Hematopoietic multipotent progenitor cell treated with erythropoietin and hydrocortisone succinate and interleukin-3 and kit ligand, for 17 days (in vitro differentiated cells): ENCODE data around the gene DPYSL5.
A peak's percentile ranks its signal among the peaks of the same experiment; 100 is the strongest.
"Not testable (repeated sequence)": the region's sequence is repeated elsewhere in the genome, so short reads cannot be mapped to it uniquely, and the experiment has no call there.

Source experiments
- DNase-seq: peaks from one replicate; pipeline ENCODE4 v3.0.0-alpha.2; 2015; ENCODE audit warnings: low spot score

DPYSL5 gene, protein sequence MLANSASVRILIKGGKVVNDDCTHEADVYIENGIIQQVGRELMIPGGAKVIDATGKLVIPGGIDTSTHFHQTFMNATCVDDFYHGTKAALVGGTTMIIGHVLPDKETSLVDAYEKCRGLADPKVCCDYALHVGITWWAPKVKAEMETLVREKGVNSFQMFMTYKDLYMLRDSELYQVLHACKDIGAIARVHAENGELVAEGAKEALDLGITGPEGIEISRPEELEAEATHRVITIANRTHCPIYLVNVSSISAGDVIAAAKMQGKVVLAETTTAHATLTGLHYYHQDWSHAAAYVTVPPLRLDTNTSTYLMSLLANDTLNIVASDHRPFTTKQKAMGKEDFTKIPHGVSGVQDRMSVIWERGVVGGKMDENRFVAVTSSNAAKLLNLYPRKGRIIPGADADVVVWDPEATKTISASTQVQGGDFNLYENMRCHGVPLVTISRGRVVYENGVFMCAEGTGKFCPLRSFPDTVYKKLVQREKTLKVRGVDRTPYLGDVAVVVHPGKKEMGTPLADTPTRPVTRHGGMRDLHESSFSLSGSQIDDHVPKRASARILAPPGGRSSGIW

GRCh38 chr2:26847655-26848335 is at the start of gene DPYSL5:
DPYSL5 (plus strand) TSS chr2:26848132; CDS start chr2:26898500, 50,368 bp downstream.
- no peak for DNase-seq

DNA sequence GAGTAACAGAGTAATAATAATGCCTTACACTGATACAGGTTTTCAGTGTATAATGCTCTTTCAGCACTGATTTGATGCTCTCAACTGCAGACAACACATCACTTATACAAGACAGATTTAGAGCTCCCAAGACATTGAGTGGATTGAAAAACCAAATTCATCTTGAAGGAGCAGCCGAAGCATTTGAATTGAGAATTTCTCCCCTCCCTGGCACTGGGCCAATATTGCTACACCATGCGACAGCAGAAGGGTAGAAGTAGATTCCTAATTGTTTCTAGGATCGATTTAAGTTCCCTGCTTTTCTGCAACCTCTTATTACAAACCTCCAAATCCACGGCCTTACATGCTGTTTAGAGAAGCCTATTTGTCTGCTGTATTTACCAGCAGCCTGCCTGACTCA is 46.6 kb upstream of the DPYSL5 start:
- DNase-seq, result peak; percentile 21

DNA sequence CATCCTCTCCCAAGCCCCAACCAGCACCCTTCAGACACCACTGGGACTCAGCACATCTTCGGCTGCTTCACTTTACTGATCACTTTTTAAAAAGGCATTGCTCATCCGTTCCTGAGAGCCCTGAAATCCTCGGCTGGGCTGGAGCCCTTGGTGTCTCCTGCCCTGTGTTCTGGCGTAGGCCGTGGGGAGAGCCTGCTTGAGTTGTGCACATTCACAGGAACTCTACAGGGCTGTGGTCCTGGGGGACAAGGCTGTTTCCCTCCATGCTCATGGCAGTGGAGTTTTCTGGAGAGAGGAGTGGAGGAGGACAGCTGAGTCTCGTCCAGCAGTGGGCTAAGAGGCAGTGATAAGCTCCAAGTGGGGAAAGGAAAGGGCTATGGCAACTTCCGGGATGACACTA is 46.1 kb upstream of the DPYSL5 start:
- no peak for DNase-seq

DNA sequence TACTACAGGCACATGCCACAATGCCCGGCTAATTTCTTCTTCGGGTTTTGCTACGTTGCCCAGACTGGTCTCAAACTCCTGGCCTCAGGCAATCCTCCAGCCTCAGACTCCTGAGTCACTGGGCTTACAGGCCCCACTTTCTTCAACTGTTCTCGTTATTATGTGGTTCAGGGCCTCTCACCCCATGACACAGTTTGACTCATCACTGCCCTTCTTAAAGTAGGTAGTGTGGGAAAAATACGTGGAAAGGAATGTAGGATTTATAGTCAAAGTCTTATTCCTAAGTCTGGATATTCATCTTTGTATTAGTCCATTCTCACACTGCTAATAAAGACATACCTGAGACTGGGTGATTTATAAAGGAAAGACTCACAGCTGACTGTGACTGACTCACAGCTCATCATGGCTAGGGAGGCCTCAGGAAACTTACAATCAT is 42.7 kb upstream of the DPYSL5 start:
- DNase-seq, result no peak

DNA sequence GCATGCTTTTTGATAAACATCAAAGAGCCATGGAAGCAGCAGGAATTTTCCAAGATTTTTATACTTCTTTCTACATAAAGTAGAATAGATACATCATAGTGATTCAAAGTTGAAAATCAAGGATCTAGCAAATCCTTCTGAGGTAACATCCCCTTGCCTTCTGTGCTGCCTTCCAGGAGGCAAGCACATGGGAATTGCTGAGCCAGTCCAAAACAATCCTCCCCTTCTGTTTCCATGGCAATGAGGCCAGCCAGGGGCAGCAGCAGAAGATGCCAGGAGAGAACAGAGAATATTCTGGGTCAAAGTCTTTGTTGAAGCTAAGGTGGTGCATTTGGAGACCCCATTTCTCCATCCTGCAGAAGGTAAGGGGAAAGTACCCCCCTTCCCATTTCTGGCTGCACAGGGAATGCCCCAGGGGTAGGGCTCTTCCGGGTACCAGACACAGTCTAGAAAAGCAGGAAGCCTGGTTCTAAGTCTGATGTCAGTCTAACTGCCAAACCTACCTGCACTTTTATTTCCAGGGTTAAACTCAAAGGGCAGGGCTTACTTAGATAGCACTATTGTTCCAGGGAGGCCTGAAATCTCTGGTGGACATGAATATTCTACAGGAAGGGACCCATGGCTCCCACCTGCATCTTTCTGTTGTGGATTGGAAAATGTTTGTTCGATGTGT is 40.0 kb upstream of the DPYSL5 start:
- no peak for DNase-seq

DNA sequence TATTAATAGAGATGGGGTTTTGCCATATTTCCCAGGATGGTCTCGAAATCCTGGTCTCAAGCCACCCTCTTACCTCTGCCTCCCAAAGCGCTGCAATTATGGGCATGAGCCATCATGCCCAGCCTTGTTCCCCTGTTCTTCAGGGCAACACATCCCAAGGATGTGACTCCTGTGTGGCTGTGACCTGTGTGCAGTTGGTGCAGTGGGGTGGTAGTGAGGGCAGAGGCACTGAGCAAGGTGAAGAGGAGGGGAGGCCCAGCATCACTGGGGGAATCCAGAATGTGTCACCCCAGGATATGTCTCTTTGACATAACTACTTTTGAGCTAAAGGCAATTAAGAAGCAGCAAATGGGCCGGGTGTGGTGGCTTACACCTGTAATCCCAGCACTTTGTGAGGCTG is 38.7 kb upstream of the DPYSL5 start:
- DNase-seq, result no peak

GRCh38 chr2:26809876-26810577 is 37.9 kb upstream of the DPYSL5 start:
- DNase-seq, result no peak

GRCh38 chr2:26811261-26811660 is 36.7 kb upstream of the DPYSL5 start:
- no peak for DNase-seq

- DNase-seq, result no peak
Measured at GRCh38 chr2:26811791-26812694, 35.9 kb upstream of the DPYSL5 start.

DNA sequence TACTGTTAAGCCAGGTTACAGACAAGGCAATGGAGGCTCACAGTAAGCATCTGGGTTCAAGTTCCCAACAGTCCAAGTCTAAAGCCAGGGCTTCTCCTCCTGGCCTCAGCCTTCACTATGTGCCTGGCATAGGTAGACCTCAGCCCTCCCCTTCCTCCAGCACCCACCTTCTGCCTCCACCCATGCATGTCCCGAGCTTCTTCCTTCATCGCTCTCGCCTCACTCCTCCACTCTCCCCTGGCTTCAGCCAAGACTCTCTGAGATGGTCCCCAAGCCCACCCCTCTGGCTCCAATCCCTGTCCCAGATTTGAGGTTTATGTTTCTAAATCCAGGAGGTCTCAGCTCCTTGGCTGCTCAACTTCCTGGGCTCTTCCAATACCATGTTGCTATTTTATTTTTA is 35.2 kb upstream of the DPYSL5 start:
- no peak for DNase-seq

DNA sequence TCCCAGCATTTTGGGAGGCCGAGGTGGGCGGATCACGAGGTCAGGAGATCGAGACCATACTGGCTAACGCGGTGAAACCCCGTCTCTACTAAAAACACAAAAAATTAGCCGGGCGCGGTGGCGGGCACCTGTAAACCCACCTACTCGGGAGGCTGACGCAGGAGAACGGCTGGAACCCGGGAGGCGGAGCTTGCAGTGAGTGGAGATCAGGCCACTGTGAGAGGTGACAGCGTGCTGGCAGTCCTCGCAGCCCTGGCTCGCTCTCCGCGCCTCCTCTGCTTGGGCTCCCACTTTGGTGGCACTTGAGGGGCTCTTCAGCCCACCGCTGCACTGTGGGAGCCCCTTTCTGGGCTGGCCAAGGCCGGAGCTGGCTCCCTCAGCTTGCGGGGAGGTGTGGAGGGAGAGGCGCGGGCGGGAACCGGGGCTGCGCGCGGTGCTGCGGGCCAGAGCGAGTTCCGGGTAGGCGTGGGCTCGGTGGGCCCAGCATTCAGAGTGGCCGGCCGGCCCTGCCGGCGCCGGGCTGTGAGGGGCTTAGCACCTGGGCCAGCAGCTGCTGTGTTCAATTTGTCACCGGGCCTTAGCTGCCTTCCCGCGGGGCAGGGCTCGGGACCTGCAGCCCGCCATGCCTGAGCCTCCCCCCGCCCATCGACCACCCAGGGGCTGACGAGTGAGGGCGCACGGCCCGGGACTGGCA is 33.7 kb upstream of the DPYSL5 start:
- not testable (repeated sequence) for DNase-seq

DNA sequence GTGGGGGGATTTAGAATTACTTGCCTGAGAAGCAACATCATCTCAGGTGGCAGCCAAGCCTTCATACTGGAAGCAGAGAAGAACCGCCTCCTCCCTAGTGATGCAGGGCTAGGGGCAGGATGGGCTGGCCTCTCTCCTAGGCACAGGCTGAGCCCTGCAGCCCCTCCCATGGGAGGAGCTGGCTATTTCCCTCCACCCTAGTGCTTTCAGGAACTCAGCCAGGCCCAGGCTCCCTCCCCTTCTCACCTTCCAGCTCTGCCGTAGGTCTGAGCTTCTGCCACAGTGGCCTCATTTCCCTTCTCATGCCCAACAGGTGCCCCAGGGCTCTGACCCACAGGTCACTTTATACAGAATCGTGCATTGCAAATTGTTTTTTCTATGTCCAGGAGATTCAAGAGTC is 31.0 kb upstream of the DPYSL5 start:
- DNase-seq, result peak; percentile 15

DNA sequence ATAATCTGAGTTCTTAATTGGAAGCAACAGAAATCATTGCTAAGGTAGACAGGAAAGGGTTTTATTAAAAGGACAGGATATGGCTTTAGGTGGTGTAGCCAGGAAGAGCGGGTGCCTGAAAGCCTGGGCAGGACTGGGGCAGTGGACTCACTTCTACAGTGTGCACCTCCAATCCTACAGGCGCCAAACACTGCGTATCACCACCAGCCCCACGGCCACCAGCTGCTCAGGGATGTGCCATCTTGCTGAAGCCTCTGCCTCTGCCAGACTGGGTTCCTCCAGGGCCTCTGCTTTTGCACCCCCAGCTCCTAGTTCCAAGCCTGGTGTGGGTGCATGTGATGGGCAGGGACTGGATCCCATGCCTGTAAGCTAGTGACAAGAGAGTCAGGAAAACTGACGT is 29.7 kb upstream of the DPYSL5 start:
- no peak for DNase-seq

DNA sequence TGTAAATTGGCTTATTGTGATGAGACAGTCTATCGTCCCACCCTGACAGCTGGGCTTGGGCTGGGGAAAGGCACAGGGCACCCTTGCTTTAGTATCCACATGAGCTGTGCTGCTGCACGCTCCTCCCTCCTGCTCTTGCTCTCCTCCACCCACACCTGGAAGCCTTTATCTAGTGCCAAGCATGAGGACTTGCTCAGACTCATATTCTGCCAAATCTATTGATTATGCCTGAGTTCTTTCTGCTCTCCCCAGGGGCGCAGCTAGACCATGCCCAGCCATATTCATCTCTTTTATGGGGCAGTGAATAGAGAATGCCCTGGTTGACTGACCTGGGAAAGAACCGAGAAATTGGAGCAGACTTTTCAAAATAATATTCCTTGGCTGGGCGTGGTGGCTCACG is 29.0 kb upstream of the DPYSL5 start:
- DNase-seq, result no peak

DNA sequence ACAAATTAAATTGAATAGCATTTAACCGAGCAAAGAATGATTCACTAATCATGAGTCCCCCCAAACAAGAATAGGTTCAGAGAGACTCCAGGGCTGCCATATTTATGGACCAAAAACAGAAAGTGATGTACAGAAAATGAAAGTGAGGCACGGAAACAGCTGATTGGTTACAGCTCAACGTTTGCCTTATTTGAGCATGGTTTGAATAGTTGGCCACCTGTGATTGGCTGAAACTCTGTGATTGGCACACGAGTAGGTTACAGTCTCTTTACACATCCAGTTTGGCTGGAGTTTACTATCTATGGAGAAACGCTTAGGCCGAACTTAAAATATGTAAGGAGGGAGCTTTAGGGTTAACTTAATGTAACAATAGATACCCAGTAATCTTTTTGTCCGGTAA is 27.0 kb upstream of the DPYSL5 start:
- no peak for DNase-seq

- no peak for DNase-seq
Measured at GRCh38 chr2:26822877-26823276, 25.1 kb upstream of the DPYSL5 start.

GRCh38 chr2:26838121-26838906 is 9.6 kb upstream of the DPYSL5 start:
- DNase-seq, result no peak

- no peak for DNase-seq
Measured at GRCh38 chr2:26840937-26841610, 6.9 kb upstream of the DPYSL5 start.

- no peak for DNase-seq
Measured at GRCh38 chr2:26843041-26843440, 4.9 kb upstream of the DPYSL5 start.
